Progenitor cell of endocrine pancreas (in vitro differentiated cells): ENCODE data around the gene STK39. TPM values are rescaled to one million over a fixed set of nuclear protein-coding genes. Genes with fewer than 3 reads are reported as not detected.

Source experiments
- DNase-seq: peaks from one replicate; pipeline ENCODE4 v3.0.0; 2021; ENCODE audit warnings: low spot score; ENCODE audit not compliant: unreplicated experiment
- H3K27ac Mint-ChIP-seq: 2 replicates; pipeline ENCODE4 v1.8.0; 2021; ENCODE audit warnings: mild to moderate bottlenecking, moderate library complexity, mixed read lengths
- H3K27me3 Mint-ChIP-seq: 2 replicates; pipeline ENCODE4 v1.8.0; 2021; ENCODE audit warnings: mixed read lengths
- H3K36me3 Mint-ChIP-seq: 2 replicates; pipeline ENCODE4 v1.8.0; 2022; ENCODE audit warnings: mixed read lengths; ENCODE audit not compliant: insufficient read depth
- H3K4me1 Mint-ChIP-seq: 2 replicates; pipeline ENCODE4 v1.8.0; 2021; ENCODE audit warnings: low read depth, mixed read lengths
- H3K4me3 Mint-ChIP-seq: 2 replicates; pipeline ENCODE4 v1.8.0; 2021; ENCODE audit warnings: low read depth, mild to moderate bottlenecking, moderate library complexity, mixed read lengths
- H3K9me3 Mint-ChIP-seq: 2 replicates; pipeline ENCODE4 v1.8.0; 2021; ENCODE audit warnings: low read depth, mixed read lengths
- total RNA-seq: library from RNA; stranded (reverse); gene quantifications from 2 replicates; pipeline ENCODE4 v1.2.1, GENCODE V29; 2021
- TF ChIP-seq, protein P1 (sequence below): fragments of 200-600 bp; sonication (generic); IDR thresholded peaks from one replicate; pipeline ENCODE4 v1.5.0; 2021; ENCODE audit warnings: antibody characterized with exemption, mild to moderate bottlenecking; ENCODE audit not compliant: unreplicated experiment

The STK39 gene
- total RNA-seq, 1 donor from 2014 or later: 22.9 TPM

DNA sequence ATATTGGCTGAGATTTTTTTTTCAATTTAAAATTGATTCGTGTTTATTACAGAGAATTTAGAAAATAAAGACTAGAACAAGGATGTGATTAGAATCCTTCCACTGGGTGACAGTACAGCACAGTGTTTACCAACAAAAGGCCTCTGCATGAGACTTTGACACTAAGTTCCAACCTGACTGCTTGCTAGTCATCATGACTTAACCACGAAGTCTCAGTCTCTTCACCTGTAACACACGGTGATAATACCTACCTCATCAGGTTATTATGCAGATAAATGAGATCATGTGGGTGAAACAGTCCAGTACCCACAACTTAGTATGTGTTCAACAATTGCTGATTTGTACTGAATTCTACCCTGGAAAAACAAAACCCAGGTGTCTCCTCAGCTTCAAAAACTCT, 151.2 kb downstream of the STK39 start:
- Mint-ChIP-seq H3K27ac (no peak overlapping the region), H3K9me3 (no peaks in the 10 kb centered on the region), H3K4me1 (no peaks in the 10 kb centered on the region), H3K27me3 (no peaks in the 10 kb centered on the region), H3K4me3 (no peak overlapping the region), H3K36me3 (peaks cover 6% of the 10 kb centered on the region)
- TF ChIP-seq, protein P1, sequence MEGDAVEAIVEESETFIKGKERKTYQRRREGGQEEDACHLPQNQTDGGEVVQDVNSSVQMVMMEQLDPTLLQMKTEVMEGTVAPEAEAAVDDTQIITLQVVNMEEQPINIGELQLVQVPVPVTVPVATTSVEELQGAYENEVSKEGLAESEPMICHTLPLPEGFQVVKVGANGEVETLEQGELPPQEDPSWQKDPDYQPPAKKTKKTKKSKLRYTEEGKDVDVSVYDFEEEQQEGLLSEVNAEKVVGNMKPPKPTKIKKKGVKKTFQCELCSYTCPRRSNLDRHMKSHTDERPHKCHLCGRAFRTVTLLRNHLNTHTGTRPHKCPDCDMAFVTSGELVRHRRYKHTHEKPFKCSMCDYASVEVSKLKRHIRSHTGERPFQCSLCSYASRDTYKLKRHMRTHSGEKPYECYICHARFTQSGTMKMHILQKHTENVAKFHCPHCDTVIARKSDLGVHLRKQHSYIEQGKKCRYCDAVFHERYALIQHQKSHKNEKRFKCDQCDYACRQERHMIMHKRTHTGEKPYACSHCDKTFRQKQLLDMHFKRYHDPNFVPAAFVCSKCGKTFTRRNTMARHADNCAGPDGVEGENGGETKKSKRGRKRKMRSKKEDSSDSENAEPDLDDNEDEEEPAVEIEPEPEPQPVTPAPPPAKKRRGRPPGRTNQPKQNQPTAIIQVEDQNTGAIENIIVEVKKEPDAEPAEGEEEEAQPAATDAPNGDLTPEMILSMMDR: no peak
- no peak for DNase-seq

DNA sequence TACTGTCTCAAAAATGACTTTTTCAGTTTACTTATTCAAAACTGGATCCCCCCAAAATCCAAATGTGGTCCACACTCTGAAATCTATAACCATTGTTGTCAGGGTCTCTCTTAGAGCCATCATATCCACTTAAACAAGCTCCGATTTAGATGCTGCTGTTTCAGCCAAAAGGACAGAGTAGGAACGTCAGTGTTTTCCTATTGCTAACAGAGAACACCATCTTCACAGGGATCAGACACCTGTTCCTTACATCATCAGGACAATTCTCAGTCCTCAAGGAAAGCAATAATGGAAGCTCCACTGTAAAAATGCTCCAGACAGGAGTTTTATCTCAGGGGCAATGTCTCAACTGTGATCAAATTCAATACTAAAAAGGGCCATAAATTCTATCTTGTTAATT, 155.4 kb downstream of the STK39 start:
- Mint-ChIP-seq H3K27me3 (no peaks in the 10 kb centered on the region), H3K4me3 (no peak overlapping the region), H3K4me1 (peaks cover under 1% of the 10 kb centered on the region), H3K9me3 (peaks cover 3% of the 10 kb centered on the region), H3K36me3 (no peaks in the 10 kb centered on the region), H3K27ac (no peak overlapping the region)
- TF ChIP-seq, protein P1: no peak
- DNase-seq: no peak

- H3K4me1 Mint-ChIP-seq: peaks cover 5% of the 10 kb centered on the region
- H3K4me3 Mint-ChIP-seq: no peak overlapping the region
Measured at GRCh38 chr2:168090366-168091135, 156.8 kb downstream of the STK39 start.

DNA sequence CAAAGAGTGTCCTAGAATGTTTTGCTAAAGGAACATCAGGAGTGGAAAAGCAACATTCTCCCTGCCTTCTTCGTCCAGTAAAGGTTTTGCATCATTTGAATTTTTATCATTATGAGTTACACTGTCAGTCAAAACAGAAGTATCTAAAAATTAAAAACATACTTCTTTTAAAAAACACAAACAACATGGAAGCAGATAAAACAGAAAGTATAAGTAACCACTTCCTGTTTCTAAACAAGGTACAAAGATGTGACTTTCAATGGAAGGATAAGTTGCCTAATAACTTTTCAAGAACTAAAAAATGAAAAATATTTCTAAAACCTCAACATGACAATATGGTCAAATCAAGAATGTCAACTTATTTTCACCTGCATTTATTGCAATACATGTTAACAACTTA, 158.2 kb downstream of the STK39 start:
- DNase-seq: no peak
- H3K27ac Mint-ChIP-seq: no peak overlapping the region
- TF ChIP-seq, protein P1: no peak
- no peaks in the 10 kb centered on the region for H3K36me3 Mint-ChIP-seq
- H3K4me1 Mint-ChIP-seq: peaks cover 7% of the 10 kb centered on the region
- peaks cover 3% of the 10 kb centered on the region for H3K9me3 Mint-ChIP-seq
- H3K4me3 Mint-ChIP-seq: no peak overlapping the region
- H3K27me3 Mint-ChIP-seq: no peaks in the 10 kb centered on the region

More at GRCh38 chr2:168090366-168091135, 156.8 kb downstream of the STK39 start:
- Mint-ChIP-seq H3K36me3 (no peaks in the 10 kb centered on the region), H3K27ac (no peak overlapping the region), H3K9me3 (peaks cover 3% of the 10 kb centered on the region), H3K27me3 (no peaks in the 10 kb centered on the region)
- DNase-seq: no peak
- TF ChIP-seq, protein P1: no peak

DNA sequence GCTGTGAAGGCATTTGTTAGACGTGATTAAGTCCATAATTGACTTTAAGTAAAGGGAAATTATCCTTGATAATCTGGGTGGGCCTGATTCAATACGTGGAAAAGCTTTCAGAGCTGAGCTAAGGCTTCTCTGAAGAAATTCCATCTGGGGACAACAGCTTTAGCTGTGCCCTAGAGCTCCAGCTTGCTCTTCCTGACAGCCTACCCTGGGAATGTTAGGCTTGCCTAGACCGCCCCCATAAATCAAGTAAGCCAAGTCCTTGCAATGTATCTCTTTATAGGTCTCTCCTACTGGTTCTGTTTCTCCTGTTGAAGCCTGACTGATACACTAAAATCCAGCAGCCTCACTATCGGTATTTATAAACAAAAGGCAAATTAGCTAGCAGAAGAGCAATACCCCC, 160.0 kb downstream of the STK39 start:
- Mint-ChIP-seq H3K36me3 (peaks cover 5% of the 10 kb centered on the region), H3K27ac (no peak overlapping the region), H3K4me3 (no peak overlapping the region), H3K4me1 (peaks cover 13% of the 10 kb centered on the region), H3K9me3 (peaks cover 8% of the 10 kb centered on the region), H3K27me3 (no peaks in the 10 kb centered on the region)
- TF ChIP-seq, protein P1: no peak
- DNase-seq: no peak
